GF-D8 (cell line): Measurements from ENCODE around the gene DLST.

Source experiments
- DNase-seq: peaks from one replicate; lab custom pipeline; 2025; lab: John Stamatoyannopoulos, UW

Gene DLST

GRCh38 chr14:74940956-74941565, 59.3 kb downstream of the DLST start:
- no peak for DNase-seq

DNA sequence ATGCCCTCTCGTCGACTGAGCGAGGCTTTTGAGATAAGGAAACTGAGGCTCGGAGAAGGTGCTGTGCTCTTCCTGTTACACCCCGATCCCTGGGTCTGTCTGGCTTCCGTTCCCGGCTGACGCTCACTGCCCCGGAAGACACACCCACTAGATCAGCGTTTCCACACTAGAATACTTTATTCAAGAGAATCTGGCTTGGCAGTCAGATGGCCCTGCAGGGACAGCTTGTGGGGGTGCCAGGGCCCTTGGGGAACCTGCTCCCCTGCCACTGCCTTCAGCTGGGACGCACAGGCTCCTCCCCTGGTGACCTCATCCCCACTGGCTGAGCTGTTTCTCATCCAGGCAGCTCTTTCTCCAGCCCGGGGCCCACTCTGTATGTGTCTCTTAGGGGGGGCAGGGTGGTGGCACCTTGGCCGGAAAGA, 60.0 kb downstream of the DLST start:
- peak; percentile 32 for DNase-seq

- no peak for DNase-seq
Observed at GRCh38 chr14:74942181-74942580, 60.5 kb downstream of the DLST start.

DNA sequence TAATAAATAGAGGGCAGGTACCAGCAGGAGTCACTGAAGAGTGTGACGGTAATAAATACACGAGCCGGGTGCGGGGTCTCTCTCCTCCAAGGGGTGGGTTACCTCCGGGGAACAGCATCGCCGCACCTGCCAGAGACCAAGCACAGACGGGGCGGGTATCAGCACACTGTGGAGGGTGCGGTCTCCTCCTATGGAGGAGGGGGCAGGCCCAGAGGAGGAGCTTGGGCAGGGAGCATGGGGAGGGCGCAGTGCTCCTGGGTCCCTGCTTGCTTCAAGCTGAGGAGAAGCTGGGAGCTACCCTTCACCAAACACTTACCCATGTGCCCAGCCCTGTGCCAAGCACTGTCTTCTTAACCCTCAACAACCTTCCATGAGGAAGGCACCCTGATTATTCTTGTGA, 60.9 kb downstream of the DLST start:
- no peak for DNase-seq

- DNase-seq: no peak
Observed at GRCh38 chr14:74945261-74945851, 63.6 kb downstream of the DLST start.

DNA sequence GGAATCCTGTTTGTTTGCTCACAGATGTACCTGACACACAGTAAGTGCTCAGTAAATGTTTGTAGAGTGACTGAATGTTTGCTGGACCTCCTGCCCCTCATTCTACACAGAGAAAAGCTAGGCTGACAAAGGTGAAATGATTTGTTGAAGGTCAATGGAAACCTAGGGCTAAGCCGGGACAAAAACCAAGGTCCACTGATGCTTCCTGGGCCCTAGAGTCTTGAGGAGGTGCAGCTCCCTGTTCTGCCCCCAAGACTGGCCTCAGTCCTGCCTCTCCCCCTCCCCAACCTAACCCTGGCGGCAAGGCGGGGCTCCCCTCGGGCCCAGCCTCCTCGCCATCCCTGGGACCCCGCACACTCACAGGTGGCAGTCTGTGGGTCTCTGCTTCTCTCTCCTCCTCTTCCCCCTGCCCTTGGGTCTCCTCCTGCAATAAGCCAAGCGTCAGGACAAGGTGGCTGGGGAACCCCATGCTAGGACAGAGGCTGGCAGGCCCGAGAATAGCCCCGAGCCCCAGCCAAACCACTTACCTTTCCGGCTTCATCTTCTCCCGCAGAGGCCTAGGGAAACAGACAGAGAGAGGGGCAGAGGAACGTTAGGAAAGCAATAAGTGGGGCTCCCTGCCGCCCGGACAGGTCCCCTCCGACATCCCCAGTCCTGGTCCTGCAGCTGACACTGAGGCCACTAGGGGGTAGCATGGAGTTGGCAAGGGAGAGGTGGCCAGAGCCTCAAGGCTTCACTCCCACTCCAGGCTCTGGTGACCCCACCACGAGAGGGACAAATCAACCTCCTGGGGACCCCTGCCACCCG, 64.3 kb downstream of the DLST start:
- DNase-seq: no peak

GRCh38 chr14:74946659-74947281, 65.1 kb downstream of the DLST start:
- DNase-seq: no peak

DNA sequence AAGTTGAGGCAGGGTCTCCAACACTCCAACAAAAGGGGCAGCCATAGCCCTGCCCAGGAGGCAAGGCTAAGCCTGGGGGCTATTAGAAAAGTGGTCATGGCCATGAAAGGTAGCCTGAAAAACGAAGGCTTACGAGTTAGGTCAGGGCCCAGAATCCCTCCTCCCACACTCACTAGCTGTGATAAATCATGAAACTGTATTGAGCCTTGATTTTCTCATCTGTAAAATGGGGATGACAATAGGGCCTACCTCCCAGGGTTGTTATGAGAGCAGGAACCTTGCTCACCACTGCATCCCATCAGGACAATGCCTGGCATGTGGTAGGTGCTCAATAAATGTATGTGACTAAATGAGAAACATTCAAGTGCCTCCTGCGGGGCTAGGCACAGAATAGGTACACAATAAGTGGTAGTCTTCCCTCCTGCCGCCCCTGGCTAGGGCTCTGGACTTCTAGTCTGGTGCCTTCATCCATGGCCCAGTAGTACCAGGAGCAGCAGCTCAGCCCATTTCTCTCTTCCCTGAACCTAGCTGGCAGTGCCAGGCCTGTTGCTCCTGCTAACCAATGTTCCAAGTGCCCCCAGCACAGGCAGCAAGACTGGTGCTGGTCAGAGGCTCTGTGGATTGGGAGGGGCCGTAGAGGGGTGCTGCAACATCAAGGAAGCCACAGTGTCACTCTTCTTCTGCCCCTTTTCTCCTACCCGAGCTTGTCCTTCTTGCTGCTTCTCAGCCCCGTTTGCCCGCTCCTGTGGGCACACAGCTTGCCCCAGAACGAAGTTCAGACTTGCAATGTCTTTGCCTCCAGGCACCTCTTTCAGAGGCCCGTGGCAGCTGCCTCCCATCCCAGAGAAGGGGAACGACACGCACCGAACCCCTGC, 65.9 kb downstream of the DLST start:
- DNase-seq: no peak

DNA sequence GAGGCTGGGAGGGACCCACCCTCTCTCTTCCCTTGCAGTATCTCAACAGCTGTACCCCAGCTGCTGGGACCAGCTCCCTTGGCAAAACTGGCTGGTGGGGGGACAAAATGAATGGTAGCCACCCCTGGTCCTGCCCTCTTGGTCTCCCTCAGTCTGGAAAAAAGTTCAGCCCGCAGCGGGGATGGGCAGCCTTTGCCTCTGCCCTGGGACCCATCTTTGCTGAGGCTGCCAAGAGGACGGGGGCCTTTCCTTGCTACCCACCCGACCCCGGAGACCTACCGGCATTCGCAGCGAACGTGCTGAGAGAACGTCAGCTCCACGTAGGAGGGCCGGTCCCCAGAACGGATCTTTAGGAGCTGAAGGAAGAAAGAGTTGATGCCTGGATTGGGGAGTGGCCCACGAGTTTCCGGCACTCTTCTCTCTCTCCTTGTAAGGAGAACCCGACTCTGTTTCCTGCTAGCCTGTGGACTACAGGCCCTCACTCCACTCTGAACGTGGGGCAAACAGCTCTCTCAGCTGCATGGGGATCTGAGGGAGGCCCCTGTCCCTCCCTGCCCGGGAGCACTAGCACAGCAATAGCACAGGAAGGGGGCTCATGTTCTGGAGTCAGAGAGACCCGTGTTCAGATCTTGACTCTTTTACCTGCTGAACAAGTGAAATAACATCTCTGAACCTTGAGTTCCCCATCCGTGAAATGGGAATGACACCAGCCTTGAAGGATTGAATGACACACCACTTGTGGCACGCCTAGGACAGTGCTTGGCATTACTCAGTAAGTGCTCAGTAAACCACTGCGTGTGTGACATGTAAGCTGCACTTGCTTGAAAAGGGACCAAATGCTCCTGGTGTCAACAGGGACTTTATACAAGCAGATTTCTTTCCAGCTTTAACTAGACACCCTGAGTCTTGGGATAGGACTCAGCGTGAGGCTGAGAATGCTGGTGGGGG, 66.8 kb downstream of the DLST start:
- no peak for DNase-seq

- no peak for DNase-seq
Observed at GRCh38 chr14:74949191-74949601, 67.5 kb downstream of the DLST start.

- DNase-seq: no peak
Observed at GRCh38 chr14:74949859-74950573, 68.3 kb downstream of the DLST start.

DNA sequence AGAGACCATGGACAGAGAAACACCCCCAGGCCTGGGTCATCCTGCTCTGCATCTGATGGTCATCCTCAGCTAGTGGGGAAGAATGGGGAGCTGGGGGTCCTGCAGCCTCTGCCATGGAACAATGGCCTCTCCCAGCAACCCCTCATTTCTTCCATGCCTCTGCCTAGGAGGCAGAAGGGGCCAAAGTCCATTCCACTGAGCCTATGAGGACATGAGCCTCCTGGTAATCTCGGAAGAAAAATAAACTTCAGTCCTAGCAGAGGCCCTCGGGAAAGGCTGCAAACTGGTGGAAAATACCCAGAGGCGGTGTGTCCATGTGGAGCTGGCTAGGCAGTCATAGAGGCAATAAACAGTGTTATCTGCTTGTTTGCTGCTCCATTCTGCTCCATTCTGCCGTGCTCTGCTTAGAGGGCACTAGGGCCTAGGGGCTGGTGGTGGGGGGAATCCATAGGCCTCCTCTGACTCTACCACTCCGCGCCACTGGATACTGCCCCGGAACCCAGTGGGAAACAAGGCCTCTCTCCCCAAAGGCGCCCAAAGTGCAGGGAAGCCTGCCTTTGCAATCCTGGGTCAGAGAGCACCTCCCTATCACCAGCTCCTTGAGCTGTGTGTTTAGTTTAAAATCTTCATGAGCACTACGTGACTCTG, 69.2 kb downstream of the DLST start:
- no peak for DNase-seq

DNA sequence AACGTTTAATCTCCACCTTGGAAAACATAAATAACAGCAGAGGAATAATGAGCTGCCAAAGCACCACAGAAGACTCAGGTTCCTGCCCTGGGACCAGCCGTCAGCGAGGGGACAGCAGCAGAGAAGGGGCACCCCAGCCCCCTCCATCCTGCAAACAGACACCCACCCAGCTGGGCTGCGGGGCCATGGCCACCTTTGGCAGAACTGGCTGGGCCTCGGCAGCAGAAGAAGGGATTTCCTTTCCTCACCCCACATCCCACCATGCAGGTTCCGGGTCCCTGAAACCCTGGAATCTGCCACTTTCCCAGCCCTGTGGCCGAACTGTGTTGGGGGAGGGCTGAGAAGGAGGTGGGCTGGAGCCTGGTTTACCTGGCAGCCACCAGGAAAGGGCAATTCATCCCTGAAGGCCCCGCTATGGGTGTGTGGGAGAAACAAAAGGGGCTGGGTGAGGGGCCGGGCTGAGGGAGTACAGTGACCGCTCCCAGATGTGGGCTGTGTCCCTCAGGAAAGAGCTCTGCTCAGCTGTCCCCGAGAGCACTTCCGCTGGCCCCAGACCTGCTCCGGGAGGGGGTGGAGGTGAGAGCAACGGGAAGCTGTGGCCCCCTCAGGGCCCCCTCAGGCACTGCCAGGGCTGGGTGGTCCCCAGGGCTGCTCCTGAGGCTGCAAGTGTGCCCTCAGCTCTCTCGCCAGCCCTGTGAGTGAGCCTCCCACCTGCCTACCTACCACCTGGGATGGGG, 69.9 kb downstream of the DLST start:
- no peak for DNase-seq

DNA sequence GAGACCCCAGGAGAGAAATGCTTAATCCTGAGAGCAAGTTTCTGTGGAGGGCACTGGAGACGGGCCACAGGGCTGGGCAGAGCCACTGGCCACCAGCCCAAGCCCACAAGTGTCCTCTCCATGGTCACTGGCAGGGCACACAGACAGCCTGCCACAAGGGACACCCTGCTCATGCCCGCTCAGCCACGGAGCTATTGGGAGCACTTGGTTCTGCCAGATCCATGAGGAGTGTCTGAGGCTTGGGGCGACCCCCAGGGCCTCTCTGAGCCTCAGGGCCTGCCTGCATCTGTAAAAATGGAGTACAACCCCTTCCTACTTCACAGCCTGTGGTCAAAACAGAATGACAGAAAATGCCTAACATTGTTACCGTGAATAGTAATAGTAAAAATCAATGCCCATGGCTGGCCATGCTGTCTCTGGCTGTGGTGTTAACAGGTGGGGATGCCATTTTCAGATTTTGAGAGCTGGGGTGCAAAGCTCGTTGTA, 70.5 kb downstream of the DLST start:
- DNase-seq: no peak

- no peak for DNase-seq
Observed at GRCh38 chr14:74952697-74953484, 71.2 kb downstream of the DLST start.
